Endothelial cell of umbilical vein (primary cell): ENCODE measurements around the gene ACHE. TPM values are rescaled to one million over a fixed set of nuclear protein-coding genes. Genes with fewer than 3 reads are reported as not detected.

ENCODE experiments used
- BruUV-seq: library from RNA; stranded (reverse); fragments of 400-500 nt; replicated peaks from 2 replicates; lab custom pipeline; 2021; lab: Mats Ljungman, UMichigan
- CTCF ChIA-PET: fragments of 300-600, 350-600 bp; sonication (Branson Sonifier 250); formaldehyde crosslinking; loops from one replicate; lab custom pipeline; 2021; ENCODE audit warnings: antibody characterized with exemption, inconsistent platforms; lab: Charles Lee
- POLR2A ChIA-PET: fragments of 300-600, 350-600 bp; sonication (Branson Sonifier 250); formaldehyde crosslinking; loops from one replicate; lab custom pipeline; 2021; ENCODE audit warnings: antibody characterized with exemption, inconsistent platforms; lab: Charles Lee
- DNase-seq: peaks from one replicate; pipeline ENCODE4 v3.0.0-alpha.2; 2011; ENCODE audit warnings: low read depth, low spot score
- FAIRE-seq: peaks from 2 replicates; lab custom pipeline; 2011; peaks lifted over from hg19 to GRCh38; lab: Jason Lieb, UNC
- H2AFZ ChIP-seq: 2 replicates; pipeline ENCODE4 v1.6.0; 2012; ENCODE audit warnings: low read depth, low read length, control low read depth, inconsistent platforms
- H3K27ac ChIP-seq: 2 replicates; pipeline ENCODE4 v1.5.1; 2011; ENCODE audit warnings: low read depth, mild to moderate bottlenecking, control low read depth, low read length, moderate library complexity; ENCODE audit not compliant: insufficient read depth
- H3K27me3 ChIP-seq, 2 experiments: 2 replicates each; pipeline versions ENCODE4 v1.6.0 to v1.6.1; 2011; ENCODE audit warnings: low read length in 2 of 2, mixed read lengths in 1 of 2; ENCODE audit not compliant: control insufficient read depth in 2 of 2, insufficient read depth in 2 of 2
- H3K36me3 ChIP-seq, 2 experiments: 2 replicates in 1 of 2; 3 replicates in 1 of 2; pipeline ENCODE4 v1.5.1; 2011; ENCODE audit warnings: low read length in 2 of 2, mild to moderate bottlenecking in 1 of 2, moderate library complexity in 1 of 2; ENCODE audit not compliant: control insufficient read depth in 2 of 2, insufficient read depth in 2 of 2; ENCODE audit errors: extremely low read depth in 1 of 2
- H3K4me1 ChIP-seq: 3 replicates; pipeline ENCODE4 v1.5.1; 2011; ENCODE audit warnings: mild to moderate bottlenecking, low read length; ENCODE audit not compliant: control insufficient read depth, insufficient read depth; ENCODE audit errors: extremely low read depth
- H3K4me2 ChIP-seq: 2 replicates; pipeline ENCODE4 v1.6.1; 2011; ENCODE audit warnings: low read length, control low read depth, mixed read lengths; ENCODE audit not compliant: insufficient read depth
- H3K4me3 ChIP-seq, 3 experiments: fragments of 200-600 bp in 1 of 3; sonication (generic), shearing (Covaris generic) in 1 of 3; replicated peaks in 1 of 3; 2 replicates each; pipeline ENCODE4 v1.5.1; 2011 to 2016; ENCODE audit warnings: control low read depth in 3 of 3, low read length in 3 of 3, mild to moderate bottlenecking in 2 of 3, inconsistent platforms in 1 of 3, low read depth in 1 of 3, moderate library complexity in 1 of 3; ENCODE audit not compliant: insufficient read depth in 1 of 3
- H3K79me2 ChIP-seq: 2 replicates; pipeline ENCODE4 v1.6.0; 2012; ENCODE audit warnings: low read length, inconsistent platforms; ENCODE audit not compliant: control insufficient read depth, insufficient read depth
- H3K9ac ChIP-seq: replicated peaks from 2 replicates; pipeline ENCODE3; 2011; ENCODE audit warnings: low read length, control low read depth; ENCODE audit not compliant: insufficient read depth; ENCODE audit errors: extremely low read depth
- H3K9me1 ChIP-seq: replicated peaks from 3 replicates; pipeline ENCODE4 v1.6.0; 2011; ENCODE audit warnings: mild to moderate bottlenecking, low read length; ENCODE audit not compliant: control insufficient read depth, insufficient read depth; ENCODE audit errors: extremely low read depth
- H3K9me3 ChIP-seq: replicated peaks from 2 replicates; pipeline ENCODE4 v1.5.1; 2012; ENCODE audit warnings: low read length, inconsistent platforms; ENCODE audit not compliant: control insufficient read depth, insufficient read depth
- H4K20me1 ChIP-seq: replicated peaks from 2 replicates; pipeline ENCODE3; 2011; ENCODE audit warnings: mild to moderate bottlenecking, low read length; ENCODE audit not compliant: control insufficient read depth, insufficient read depth; ENCODE audit errors: extremely low read depth
- EZH2 ChIP-seq: IDR thresholded peaks from 2 replicates; pipeline ENCODE4 v1.6.1; 2012; ENCODE audit warnings: borderline replicate concordance, low read depth, mild to moderate bottlenecking, moderate library complexity, low read length, inconsistent platforms; ENCODE audit not compliant: severe bottlenecking
- FOS ChIP-seq: IDR thresholded peaks from 2 replicates; pipeline ENCODE4 v1.6.1; 2011; ENCODE audit warnings: mild to moderate bottlenecking, low read length, moderate library complexity, borderline replicate concordance; ENCODE audit not compliant: insufficient read depth
- GATA2 ChIP-seq: IDR thresholded peaks from 2 replicates; pipeline ENCODE4 v1.7.0; 2011; ENCODE audit warnings: low read depth, mild to moderate bottlenecking, moderate library complexity, mixed read lengths, low read length; ENCODE audit not compliant: insufficient read length, insufficient read depth
- JUN ChIP-seq: IDR thresholded peaks from 2 replicates; pipeline ENCODE4 v1.6.1; 2011; ENCODE audit warnings: borderline replicate concordance, low read depth; ENCODE audit not compliant: insufficient read length, insufficient read depth
- MYC ChIP-seq: IDR thresholded peaks from one replicate; pipeline ENCODE4 v1.6.1; 2011; ENCODE audit warnings: mild to moderate bottlenecking, low read depth, low read length
- POLR2A ChIP-seq: IDR thresholded peaks from 2 replicates; pipeline ENCODE4 v1.6.1; 2012; ENCODE audit warnings: low read depth, mild to moderate bottlenecking, control low read depth, low read length
- POLR2AphosphoS5 ChIP-seq: IDR thresholded peaks from 2 replicates; pipeline ENCODE4 v1.6.1; 2012; ENCODE audit warnings: low read depth, mild to moderate bottlenecking, control low read depth, low read length, moderate library complexity; ENCODE audit not compliant: insufficient read depth
- dilution Hi-C: fragments of 300-500 bp; cut with MboI; formaldehyde crosslinking; loops from one replicate; pipeline ENCODE4 v1.15.0; 2019; ENCODE audit warnings: low sequenced_read_pairs; ENCODE audit not compliant: extremely low pct_ligation_motif_present
- intact Hi-C: fragments of 100-400 bp; cut with micrococcal nuclease; formaldehyde crosslinking; loops from one replicate; pipeline ENCODE4 v1.10.0; 2022
- polyA plus RNA-seq, 4 experiments: library from polyadenylated mRNA; depleted of rRNA in 3 of 4; stranded (reverse) in 3 of 4; unstranded in 1 of 4; fragments of >200 nt; gene quantifications; 2 replicates each; pipeline versions ENCODE4 v1.2.1 to v1.2.3, GENCODE V29; 2011 to 2012; ENCODE audit warnings: missing spikeins in 1 of 4
- total RNA-seq: library from RNA; stranded (reverse); gene quantifications from 2 replicates; pipeline ENCODE4 v1.2.3, GENCODE V29; 2021
- TF ChIP-seq, protein P1 (sequence below), 2 donors: IDR thresholded peaks; 1 replicate in 1 of 2; 2 replicates in 1 of 2; pipeline ENCODE4 v1.5.1; 2011; ENCODE audit warnings: low read length in 2 of 2, mild to moderate bottlenecking in 2 of 2, moderate library complexity in 2 of 2, control low read depth in 1 of 2, inconsistent platforms in 1 of 2, low read depth in 1 of 2; ENCODE audit not compliant: insufficient read depth in 1 of 2; ENCODE audit errors: extremely low read depth in 1 of 2
- TF ChIP-seq, protein P2 (sequence below): IDR thresholded peaks from 2 replicates; pipeline ENCODE4 v1.6.1; 2011; ENCODE audit not compliant: insufficient read depth, insufficient read length

Gene ACHE
- total and polyA plus RNA-seq, 2 donors (not counting 3 experiments of a cell fraction or from before 2014, with no cell fraction given): 0.18 to 0.28 TPM

DNA sequence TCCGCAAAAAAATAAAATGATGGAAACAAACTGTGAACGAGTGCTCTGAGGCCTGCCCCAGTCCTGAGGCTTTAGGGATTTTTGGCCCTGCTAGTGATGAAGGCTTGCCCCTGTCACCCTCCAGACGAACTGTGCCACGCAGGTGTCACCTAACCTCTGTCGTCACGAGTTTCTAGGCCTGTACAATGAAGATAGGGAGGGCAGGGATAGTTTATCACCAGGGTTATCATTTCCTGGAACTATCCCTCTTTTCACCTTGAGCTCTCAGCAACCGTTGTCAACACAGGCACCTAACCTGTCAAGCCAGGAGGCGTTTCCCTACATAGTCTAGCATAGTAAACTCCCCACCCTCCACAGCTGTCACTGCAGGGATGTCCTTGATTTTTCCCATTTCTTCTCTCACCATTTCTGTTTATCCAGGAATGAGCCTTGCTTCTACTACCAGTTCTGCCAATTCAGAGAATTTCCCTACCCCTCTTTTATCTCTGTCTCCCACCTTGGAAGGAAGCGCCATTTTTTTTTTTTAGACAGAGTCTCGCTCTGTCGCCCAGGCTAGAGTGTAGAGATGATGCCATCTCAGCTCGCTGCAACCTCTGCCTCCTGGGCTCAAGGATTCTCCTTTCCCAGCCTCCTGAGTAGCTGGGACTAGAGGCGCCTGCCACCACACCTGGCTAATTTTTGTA is 2.2 kb upstream of the ACHE start:
- CTCF ChIA-PET: interaction anchor here (0.6 to 3.0 kb wide), 8 partner anchors 151 to 835 kb away, joined by 3 to 57 read pairs (median 4); no protein-coding TSS in a partner anchor
- no peaks in the 10 kb centered on the region for H3K36me3 ChIP-seq
- H3K4me3 ChIP-seq: no peak overlapping the region
- no TSS peak for BruUV-seq
- H3K9me1 ChIP-seq: no peaks in the 10 kb centered on the region
- no peak overlapping the region for H2AFZ ChIP-seq
- H3K4me2 ChIP-seq: no peak overlapping the region
- no peak for DNase-seq
- no peak for FAIRE-seq
- peaks cover 5% of the 10 kb centered on the region for H3K4me1 ChIP-seq
- dilution Hi-C loops (no loop called here), intact Hi-C loops (loop anchor here (1.0 to 10.0 kb wide), 3 partner anchors 161 to 397 kb away; partner anchors contain the start of gene VGF)
- H3K27ac ChIP-seq: no peak overlapping the region
- H3K9me3 ChIP-seq: no peaks in the 10 kb centered on the region
- H3K9ac ChIP-seq: no peak overlapping the region
- H3K79me2 ChIP-seq: no peaks in the 10 kb centered on the region
- H4K20me1 ChIP-seq: no peaks in the 10 kb centered on the region
- H3K27me3 ChIP-seq: peaks cover 9 to 19% of the 10 kb centered on the region in 2 experiments
- POLR2A ChIA-PET: interaction anchor here (0.7 kb wide), 1 partner anchor 53 kb away, joined by 3 read pairs; no protein-coding TSS in a partner anchor
- TF ChIP-seq, protein P1, sequence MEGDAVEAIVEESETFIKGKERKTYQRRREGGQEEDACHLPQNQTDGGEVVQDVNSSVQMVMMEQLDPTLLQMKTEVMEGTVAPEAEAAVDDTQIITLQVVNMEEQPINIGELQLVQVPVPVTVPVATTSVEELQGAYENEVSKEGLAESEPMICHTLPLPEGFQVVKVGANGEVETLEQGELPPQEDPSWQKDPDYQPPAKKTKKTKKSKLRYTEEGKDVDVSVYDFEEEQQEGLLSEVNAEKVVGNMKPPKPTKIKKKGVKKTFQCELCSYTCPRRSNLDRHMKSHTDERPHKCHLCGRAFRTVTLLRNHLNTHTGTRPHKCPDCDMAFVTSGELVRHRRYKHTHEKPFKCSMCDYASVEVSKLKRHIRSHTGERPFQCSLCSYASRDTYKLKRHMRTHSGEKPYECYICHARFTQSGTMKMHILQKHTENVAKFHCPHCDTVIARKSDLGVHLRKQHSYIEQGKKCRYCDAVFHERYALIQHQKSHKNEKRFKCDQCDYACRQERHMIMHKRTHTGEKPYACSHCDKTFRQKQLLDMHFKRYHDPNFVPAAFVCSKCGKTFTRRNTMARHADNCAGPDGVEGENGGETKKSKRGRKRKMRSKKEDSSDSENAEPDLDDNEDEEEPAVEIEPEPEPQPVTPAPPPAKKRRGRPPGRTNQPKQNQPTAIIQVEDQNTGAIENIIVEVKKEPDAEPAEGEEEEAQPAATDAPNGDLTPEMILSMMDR (IDR thresholded peaks at IDR 0.05; ENCODE audit: extremely low read depth in 1 of 2, insufficient read depth in 1 of 2, low read depth in 1 of 2, low read length in 2 of 2): no peak
- TF ChIP-seq, protein P2, sequence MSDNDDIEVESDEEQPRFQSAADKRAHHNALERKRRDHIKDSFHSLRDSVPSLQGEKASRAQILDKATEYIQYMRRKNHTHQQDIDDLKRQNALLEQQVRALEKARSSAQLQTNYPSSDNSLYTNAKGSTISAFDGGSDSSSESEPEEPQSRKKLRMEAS: no peak
- TF ChIP-seq POLR2A: no peak
- TF ChIP-seq FOS: no peak
- TF ChIP-seq MYC: no peak
- no peak for TF ChIP-seq GATA2
- no peak for TF ChIP-seq JUN
- no peak for TF ChIP-seq EZH2
- no peak for TF ChIP-seq POLR2AphosphoS5
